Measurements from ENCODE around the gene SUB1. TPM values are rescaled to one million over a fixed set of nuclear protein-coding genes. Genes with fewer than 3 reads are reported as not detected.
"Not testable (repeated sequence)": the region's sequence is repeated elsewhere in the genome, so short reads cannot be mapped to it uniquely, and the experiment has no call there.

SUB1 gene
- 100 to 1,000 TPM; 330 to 352 (median 338) TPM for total RNA-seq
- 373 TPM for total RNA-seq (2013)

DNA sequence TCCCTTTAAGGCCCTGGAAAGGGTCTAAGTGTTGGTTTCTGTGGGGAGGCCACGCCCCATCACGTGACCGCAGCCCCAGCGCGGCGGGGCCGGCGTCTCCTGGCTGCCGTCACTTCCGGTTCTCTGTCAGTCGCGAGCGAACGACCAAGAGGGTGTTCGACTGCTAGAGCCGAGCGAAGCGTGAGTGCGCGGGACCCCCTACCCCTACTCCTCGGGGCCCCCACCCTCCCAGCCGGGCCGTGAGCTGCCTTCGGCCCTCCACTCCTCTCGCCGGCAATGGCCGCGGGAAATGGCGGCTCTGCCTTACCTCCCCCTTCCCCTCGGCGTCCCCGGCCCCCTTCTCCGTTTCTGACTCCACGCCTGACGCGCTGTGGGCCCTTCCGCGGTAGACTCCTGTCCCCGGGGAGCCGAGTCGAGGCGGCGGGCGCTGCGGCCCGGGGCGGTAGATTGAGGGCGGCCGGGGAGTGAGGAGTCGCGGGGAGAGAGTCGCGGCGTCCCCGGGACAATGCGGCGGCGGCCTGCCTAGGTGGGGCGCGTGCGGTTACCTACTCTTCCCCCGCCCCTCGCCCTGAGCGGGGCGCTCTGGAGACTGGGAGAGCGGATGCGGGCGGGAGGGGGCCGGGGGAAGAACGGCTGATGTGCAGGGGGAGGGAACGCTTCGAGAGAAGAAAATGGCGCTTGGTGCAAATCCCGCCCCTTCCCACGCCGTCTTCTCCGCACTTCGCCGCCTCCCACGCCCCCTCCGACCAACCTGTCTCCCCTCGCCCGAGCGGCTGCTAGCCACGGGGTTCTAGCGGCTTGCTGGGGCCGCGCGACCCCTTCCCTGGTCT lies at the start of gene SUB1:
Gene SUB1, plus strand, starts transcription at position 112 of the 830 bp plus-strand sequence. CDS start 2,956 bp downstream, outside the sequence.
- intact Hi-C loops (cut with micrococcal nuclease) = loop anchor here (2.0 to 5.0 kb wide), 5 partner anchors 141 to 857 kb away; partner anchors contain the start of genes GOLPH3, MTMR12, TARS1 and ZFR
- Histone ChIP-seq H3K27me3 (ENCODE audit: control insufficient read depth, insufficient read depth, low read length) (no peaks in the 10 kb centered on the region), H3K27ac (ENCODE audit: low read length) (peak within 1 kb of the TSS; percentile 99), H3K4me1 (ENCODE audit: control insufficient read depth, insufficient read depth, low read length) (peaks cover 32% of the 10 kb centered on the region), H3K4me3 (ENCODE audit: low read length) (peak within 1 kb of the TSS; percentile 94), H3K9me3 (ENCODE audit: control insufficient read depth, insufficient read depth, low read length) (no peaks in the 10 kb centered on the region), H3K36me3 (ENCODE audit: control insufficient read depth, insufficient read depth, low read length) (peaks cover 8% of the 10 kb centered on the region)
- Mint-ChIP-seq H3K27me3 (ENCODE audit: low read depth in 2 of 2) (no peaks in the 10 kb centered on the region), H3K4me3 (peak within 1 kb of the TSS; percentile 98), H3K9me3 (no peaks in the 10 kb centered on the region), H3K36me3 (no peaks in the 10 kb centered on the region), H3K4me1 (peaks cover 60% of the 10 kb centered on the region in 2 donors), H3K27ac (peak within 1 kb of the TSS; percentile 93 to 95)
- no peak for TF ChIP-seq CTCF (IDR thresholded peaks at IDR 0.05)
- DNase-seq = peak; percentile 95 to 97
- peak; percentile 85 to 93 (median 87) for ATAC-seq
- WGBS (ENCODE audit: insufficient coverage) = under 1% methylated on average over 89 of the region's 89 CpGs

GRCh38 chr5:32536246-32536645 lies 49.1 kb upstream of the SUB1 start:
- no peaks in the 10 kb centered on the region for H3K9me3 ChIP-seq (ENCODE audit: control insufficient read depth, insufficient read depth, low read length)
- Mint-ChIP-seq H3K27ac (no peak overlapping the region), H3K4me1 (no peaks in the 10 kb centered on the region), H3K27me3 (ENCODE audit: low read depth in 2 of 2) (peaks cover 5 to 9% of the 10 kb centered on the region in 2 donors), H3K4me3 (no peak overlapping the region), H3K9me3 (no peaks in the 10 kb centered on the region), H3K36me3 (no peaks in the 10 kb centered on the region)
- H3K4me3 ChIP-seq (ENCODE audit: low read length) = no peak overlapping the region
- H3K27me3 ChIP-seq (ENCODE audit: control insufficient read depth, insufficient read depth, low read length) = no peaks in the 10 kb centered on the region
- TF ChIP-seq CTCF (IDR thresholded peaks at IDR 0.05) = no peak
- intact Hi-C loops (cut with micrococcal nuclease) = no loop called here
- peaks cover 24% of the 10 kb centered on the region for H3K4me1 ChIP-seq (ENCODE audit: control insufficient read depth, insufficient read depth, low read length)
- H3K36me3 ChIP-seq (ENCODE audit: control insufficient read depth, insufficient read depth, low read length) = no peaks in the 10 kb centered on the region
- H3K27ac ChIP-seq (ENCODE audit: low read length) = no peak overlapping the region
- DNase-seq (no peak), ATAC-seq (no peak)
- WGBS (ENCODE audit: insufficient coverage) = 90% methylated on average over 4 of the region's 4 CpGs

- H3K4me1 ChIP-seq (ENCODE audit: control insufficient read depth, insufficient read depth, low read length) = peaks cover 22% of the 10 kb centered on the region
- H3K36me3 Mint-ChIP-seq; H3K4me3 ChIP-seq (ENCODE audit: low read length); intact Hi-C loops (cut with micrococcal nuclease); H3K4me3 Mint-ChIP-seq; H3K27ac ChIP-seq (ENCODE audit: low read length); H3K36me3 ChIP-seq (ENCODE audit: control insufficient read depth, insufficient read depth, low read length); H3K9me3 Mint-ChIP-seq; H3K4me1 Mint-ChIP-seq; H3K9me3 ChIP-seq (ENCODE audit: control insufficient read depth, insufficient read depth, low read length); H3K27me3 Mint-ChIP-seq (ENCODE audit: low read depth in 2 of 2); H3K27ac Mint-ChIP-seq; H3K27me3 ChIP-seq (ENCODE audit: control insufficient read depth, insufficient read depth, low read length): not testable (repeated sequence)
- peak in 1 of 2 donors; percentile 47 for DNase-seq
- ATAC-seq = peak in 1 of 3 donors; percentile 52
- 59% methylated on average over 7 of the region's 7 CpGs for WGBS (ENCODE audit: insufficient coverage)
Measured at GRCh38 chr5:32537437-32538029, 47.8 kb upstream of the SUB1 start.

- Histone ChIP-seq H3K4me3 (ENCODE audit: low read length) (no peak overlapping the region), H3K27me3 (ENCODE audit: control insufficient read depth, insufficient read depth, low read length) (no peaks in the 10 kb centered on the region), H3K9me3 (ENCODE audit: control insufficient read depth, insufficient read depth, low read length) (no peaks in the 10 kb centered on the region), H3K36me3 (ENCODE audit: control insufficient read depth, insufficient read depth, low read length) (no peaks in the 10 kb centered on the region), H3K27ac (ENCODE audit: low read length) (no peak overlapping the region), H3K4me1 (ENCODE audit: control insufficient read depth, insufficient read depth, low read length) (peaks cover 19% of the 10 kb centered on the region)
- intact Hi-C loops (cut with micrococcal nuclease) = no loop called here
- Mint-ChIP-seq H3K9me3 (no peaks in the 10 kb centered on the region), H3K27me3 (ENCODE audit: low read depth in 2 of 2) (peaks cover 0 to 5% of the 10 kb centered on the region in 2 donors), H3K4me1 (no peaks in the 10 kb centered on the region), H3K36me3 (no peaks in the 10 kb centered on the region), H3K4me3 (no peak overlapping the region), H3K27ac (no peak overlapping the region)
- 83% methylated on average over 4 of the region's 7 CpGs for WGBS (ENCODE audit: insufficient coverage)
- no peak for TF ChIP-seq CTCF (IDR thresholded peaks at IDR 0.05)
- ATAC-seq = peak in 1 of 3 donors; percentile 54
- peak in 1 of 2 donors; percentile 64 for DNase-seq
Measured at GRCh38 chr5:32538031-32538547, 47.3 kb upstream of the SUB1 start.
